Loucy (cell line): Measurements from ENCODE around the gene CCDC112.

Source experiments
- H2AFZ ChIP-seq: fragments of 200-600 bp; sonication (generic); 2 replicates; pipeline ENCODE4 v1.6.0; 2016; ENCODE audit warnings: antibody characterized with exemption, mild to moderate bottlenecking, low read length, moderate library complexity
- H3F3A ChIP-seq: fragments of 200-600 bp; 2 replicates; pipeline ENCODE4 v1.6.0; 2016; ENCODE audit warnings: antibody characterized with exemption, low read depth, mild to moderate bottlenecking
- H3K27me3 ChIP-seq: fragments of 200-600 bp; sonication (generic); 2 replicates; pipeline ENCODE4 v1.6.1; 2014; ENCODE audit warnings: low read length, mild to moderate bottlenecking; ENCODE audit not compliant: insufficient read depth, poor library complexity, severe bottlenecking
- H3K36me3 ChIP-seq: fragments of 200-600 bp; sonication (generic); 2 replicates; pipeline ENCODE4 v1.6.1; 2016; ENCODE audit warnings: low read length; ENCODE audit not compliant: insufficient read depth
- H3K4me1 ChIP-seq: fragments of 200-600 bp; sonication (generic); 2 replicates; pipeline ENCODE4 v1.5.1; 2014; ENCODE audit warnings: low read length, mild to moderate bottlenecking; ENCODE audit not compliant: insufficient read depth, poor library complexity, severe bottlenecking
- H3K4me2 ChIP-seq: fragments of 200-600 bp; sonication (generic); 2 replicates; pipeline ENCODE4 v1.6.0; 2014; ENCODE audit warnings: antibody characterized with exemption, low read length, low read depth, mild to moderate bottlenecking; ENCODE audit not compliant: poor library complexity, severe bottlenecking
- H3K4me3 ChIP-seq: fragments of 200-600 bp; sonication (generic); 2 replicates; pipeline ENCODE4 v1.5.1; 2014; ENCODE audit warnings: low read length, mild to moderate bottlenecking, mixed read lengths; ENCODE audit not compliant: poor library complexity, severe bottlenecking
- H3K79me2 ChIP-seq: fragments of 200-600 bp; sonication (generic); 2 replicates; pipeline ENCODE4 v1.6.1; 2014; ENCODE audit warnings: low read length; ENCODE audit not compliant: insufficient read depth
- H3K9ac ChIP-seq: fragments of 200-600 bp; sonication (generic); 2 replicates; pipeline ENCODE4 v1.6.0; 2014; ENCODE audit warnings: mild to moderate bottlenecking, low read depth, low read length, moderate library complexity; ENCODE audit not compliant: poor library complexity, severe bottlenecking
- H3K9me2 ChIP-seq: fragments of 200-600 bp; sonication (generic); replicated peaks from 2 replicates; pipeline ENCODE4 v1.6.1; 2016; ENCODE audit warnings: low read depth, low read length, mixed read lengths
- H3K9me3 ChIP-seq: fragments of 200-600 bp; sonication (generic); 2 replicates; pipeline ENCODE4 v1.6.1; 2014; ENCODE audit warnings: mild to moderate bottlenecking, antibody characterized with exemption, low read length, low read depth; ENCODE audit not compliant: insufficient read depth
- H4K20me1 ChIP-seq: fragments of 200-600 bp; sonication (generic); 2 replicates; pipeline ENCODE4 v1.6.0; 2014; ENCODE audit warnings: antibody characterized with exemption, low read length, mild to moderate bottlenecking; ENCODE audit not compliant: insufficient read depth, poor library complexity, severe bottlenecking
- CTCF ChIP-seq: fragments of 200-600 bp; sonication (generic); conservative IDR thresholded peaks from 2 replicates; pipeline ENCODE4 v1.5.1; 2014; ENCODE audit warnings: mild to moderate bottlenecking, antibody characterized with exemption, low read length
- EZH2phosphoT487 ChIP-seq: fragments of 200-600 bp; IDR thresholded peaks from 2 replicates; pipeline ENCODE4 v1.6.1; 2018; ENCODE audit warnings: antibody characterized with exemption, mild to moderate bottlenecking, moderate library complexity, borderline replicate concordance

Gene CCDC112

GRCh38 chr5:115231598-115231997 is 64.9 kb downstream of the CCDC112 start:
- H3K79me2 ChIP-seq = no peaks in the 10 kb centered on the region
- no peak for TF ChIP-seq CTCF
- TF ChIP-seq EZH2phosphoT487 = no peak
- H2AFZ ChIP-seq = no peak overlapping the region
- H3K27me3 ChIP-seq = no peaks in the 10 kb centered on the region
- H3K9me2 ChIP-seq = no peaks in the 10 kb centered on the region
- H3K4me1 ChIP-seq = no peaks in the 10 kb centered on the region
- no peak overlapping the region for H3K4me2 ChIP-seq
- no peaks in the 10 kb centered on the region for H4K20me1 ChIP-seq
- H3K9ac ChIP-seq = no peak overlapping the region
- H3F3A ChIP-seq = no peaks in the 10 kb centered on the region
- no peak overlapping the region for H3K4me3 ChIP-seq
- peaks cover 44% of the 10 kb centered on the region; the same call in 1 of the 2 replicates for H3K36me3 ChIP-seq
- H3K9me3 ChIP-seq = no peaks in the 10 kb centered on the region

GRCh38 chr5:115229606-115230005 is 66.8 kb downstream of the CCDC112 start:
- Histone ChIP-seq H3K9me2 (no peaks in the 10 kb centered on the region), H3K27me3 (no peaks in the 10 kb centered on the region), H4K20me1 (no peaks in the 10 kb centered on the region), H3K4me1 (no peaks in the 10 kb centered on the region), H3F3A (no peaks in the 10 kb centered on the region), H3K9me3 (no peaks in the 10 kb centered on the region), H3K4me3 (no peak overlapping the region), H3K36me3 (peaks cover 40% of the 10 kb centered on the region; the same call in 1 of the 2 replicates), H3K79me2 (no peaks in the 10 kb centered on the region), H2AFZ (no peak overlapping the region), H3K4me2 (no peak overlapping the region), H3K9ac (no peak overlapping the region)
- TF ChIP-seq EZH2phosphoT487 = no peak

GRCh38 chr5:115227281-115227680 is 69.2 kb downstream of the CCDC112 start:
- H3K4me2 ChIP-seq = no peak overlapping the region
- H3F3A ChIP-seq = no peaks in the 10 kb centered on the region
- no peak overlapping the region for H2AFZ ChIP-seq
- peaks cover 40% of the 10 kb centered on the region; the same call in 1 of the 2 replicates for H3K36me3 ChIP-seq
- no peak overlapping the region for H3K4me3 ChIP-seq
- no peaks in the 10 kb centered on the region for H3K9me3 ChIP-seq
- no peaks in the 10 kb centered on the region for H3K9me2 ChIP-seq
- H4K20me1 ChIP-seq = no peaks in the 10 kb centered on the region
- H3K9ac ChIP-seq = no peak overlapping the region
- TF ChIP-seq EZH2phosphoT487 (no peak), CTCF (no peak)
- H3K4me1 ChIP-seq = no peaks in the 10 kb centered on the region
- no peaks in the 10 kb centered on the region for H3K79me2 ChIP-seq
- H3K27me3 ChIP-seq = no peaks in the 10 kb centered on the region
